ENCODE data around the gene HECW1. TPM values are rescaled to one million over a fixed set of nuclear protein-coding genes. Genes with fewer than 3 reads are reported as not detected.

Gene HECW1
- total RNA-seq, 3 donors from 2014 or later (not counting 1 experiment from before 2014, with no cell fraction given) = not detected

DNA sequence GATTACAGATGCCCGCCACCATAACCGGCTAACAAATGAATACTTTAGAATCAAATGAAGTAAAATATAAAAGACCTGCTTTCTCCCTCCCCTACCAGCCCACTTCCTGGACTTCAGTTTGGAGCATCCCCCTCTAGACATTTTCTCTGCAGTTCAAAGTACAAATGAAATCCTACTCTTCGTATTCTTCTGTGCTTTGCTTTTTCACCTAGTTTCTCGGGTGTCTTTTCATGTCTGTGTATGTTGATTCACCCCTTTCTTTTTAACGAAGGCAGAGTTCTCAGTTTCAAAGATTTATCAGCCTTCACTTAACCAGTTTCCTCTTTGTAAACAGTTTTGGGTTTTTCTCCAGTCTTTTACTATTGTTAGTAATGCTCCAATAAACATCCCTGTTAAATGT lies 324.6 kb downstream of the HECW1 start:
- Mint-ChIP-seq H3K4me3 (no peak overlapping the region), H3K27ac (no peak overlapping the region), H3K4me1 (no peaks in the 10 kb centered on the region), H3K27me3 (ENCODE audit: low read depth in 2 of 2) (peaks cover 2 to 7% of the 10 kb centered on the region in 2 donors), H3K9me3 (no peaks in the 10 kb centered on the region), H3K36me3 (no peaks in the 10 kb centered on the region)
- intact Hi-C loops (cut with micrococcal nuclease) = no loop called here
- Histone ChIP-seq H3K36me3 (ENCODE audit: control insufficient read depth, insufficient read depth, low read length) (no peaks in the 10 kb centered on the region), H3K27me3 (ENCODE audit: control insufficient read depth, insufficient read depth, low read length) (no peaks in the 10 kb centered on the region), H3K9me3 (ENCODE audit: control insufficient read depth, insufficient read depth, low read length) (no peaks in the 10 kb centered on the region), H3K4me3 (ENCODE audit: low read length) (no peak overlapping the region), H3K4me1 (ENCODE audit: control insufficient read depth, insufficient read depth, low read length) (no peaks in the 10 kb centered on the region), H3K27ac (ENCODE audit: low read length) (no peak overlapping the region)
- 76% methylated on average over 4 of the region's 5 CpGs for WGBS (ENCODE audit: insufficient coverage)
- DNase-seq (no peak), ATAC-seq (no peak)
- TF ChIP-seq, protein P1, sequence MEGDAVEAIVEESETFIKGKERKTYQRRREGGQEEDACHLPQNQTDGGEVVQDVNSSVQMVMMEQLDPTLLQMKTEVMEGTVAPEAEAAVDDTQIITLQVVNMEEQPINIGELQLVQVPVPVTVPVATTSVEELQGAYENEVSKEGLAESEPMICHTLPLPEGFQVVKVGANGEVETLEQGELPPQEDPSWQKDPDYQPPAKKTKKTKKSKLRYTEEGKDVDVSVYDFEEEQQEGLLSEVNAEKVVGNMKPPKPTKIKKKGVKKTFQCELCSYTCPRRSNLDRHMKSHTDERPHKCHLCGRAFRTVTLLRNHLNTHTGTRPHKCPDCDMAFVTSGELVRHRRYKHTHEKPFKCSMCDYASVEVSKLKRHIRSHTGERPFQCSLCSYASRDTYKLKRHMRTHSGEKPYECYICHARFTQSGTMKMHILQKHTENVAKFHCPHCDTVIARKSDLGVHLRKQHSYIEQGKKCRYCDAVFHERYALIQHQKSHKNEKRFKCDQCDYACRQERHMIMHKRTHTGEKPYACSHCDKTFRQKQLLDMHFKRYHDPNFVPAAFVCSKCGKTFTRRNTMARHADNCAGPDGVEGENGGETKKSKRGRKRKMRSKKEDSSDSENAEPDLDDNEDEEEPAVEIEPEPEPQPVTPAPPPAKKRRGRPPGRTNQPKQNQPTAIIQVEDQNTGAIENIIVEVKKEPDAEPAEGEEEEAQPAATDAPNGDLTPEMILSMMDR (IDR thresholded peaks at IDR 0.05) = no peak

DNA sequence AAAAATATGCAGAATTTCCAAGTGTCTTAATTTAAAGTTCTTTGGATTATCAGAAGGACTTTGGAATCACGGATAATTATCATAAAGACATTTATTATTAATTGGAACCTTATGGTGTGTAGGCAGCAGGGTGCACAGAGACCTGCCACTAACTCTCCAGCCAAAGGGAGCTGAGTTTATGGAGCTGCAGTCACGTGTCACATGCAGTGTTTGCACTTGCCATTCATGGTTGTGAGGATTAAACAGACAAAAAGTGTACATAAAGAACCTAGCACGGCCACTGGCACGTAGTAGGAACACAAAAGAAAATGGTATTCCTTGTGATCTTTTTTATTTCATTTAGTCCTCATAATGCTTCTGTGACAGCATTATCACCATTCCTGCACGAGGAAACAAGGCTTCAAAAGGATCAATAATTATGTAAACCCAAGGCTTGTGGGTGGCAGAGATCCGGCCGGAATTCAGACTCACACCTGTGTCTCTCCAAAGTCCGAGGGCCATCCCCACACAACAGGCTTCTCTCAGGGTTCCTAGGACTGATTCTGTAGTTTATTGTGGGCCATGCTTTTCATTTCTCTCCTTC lies 326.5 kb downstream of the HECW1 start:
- 89% methylated on average over 8 of the region's 8 CpGs for WGBS (ENCODE audit: insufficient coverage)

DNA sequence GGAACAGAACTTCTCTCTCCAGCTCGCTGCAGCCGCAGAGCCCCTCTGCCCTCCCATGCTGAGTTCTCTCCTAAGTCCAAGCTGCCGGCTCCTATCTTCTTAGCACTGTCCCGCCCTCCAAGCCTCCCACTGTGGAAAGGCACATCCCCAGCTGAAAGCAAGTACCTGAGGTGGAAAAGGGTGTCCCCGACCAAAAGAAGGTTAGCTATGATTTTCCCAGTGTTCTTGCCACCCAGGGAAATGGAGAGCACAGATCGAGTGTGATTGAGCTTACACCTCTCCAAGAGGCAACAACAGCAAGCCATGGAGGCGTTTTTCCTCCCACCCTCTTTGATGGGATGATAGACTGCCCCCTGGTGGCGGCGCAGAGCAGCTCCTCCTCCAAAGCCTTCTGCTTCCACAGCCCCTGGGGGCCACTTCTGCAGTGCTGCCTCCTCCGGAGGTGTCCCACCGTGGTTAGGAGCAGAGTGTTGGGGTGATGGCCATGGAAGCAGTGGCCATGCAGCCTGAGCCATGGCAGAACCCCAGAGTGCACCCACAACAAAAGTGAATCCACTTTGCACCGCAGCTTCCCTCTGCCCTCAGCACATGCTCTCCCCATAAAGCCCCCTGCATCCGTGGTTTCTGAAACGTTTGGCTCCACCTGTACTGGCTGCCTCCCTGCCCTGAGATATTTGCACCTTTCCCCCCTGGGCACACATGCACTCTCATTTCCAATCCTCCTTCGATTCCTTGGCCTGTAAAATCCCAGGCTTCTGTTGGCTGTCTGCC lies 327.4 kb downstream of the HECW1 start:
- Mint-ChIP-seq H3K27me3 (ENCODE audit: low read depth in 2 of 2) (peaks cover 8 to 16% of the 10 kb centered on the region in 2 donors), H3K27ac (no peak overlapping the region), H3K36me3 (no peaks in the 10 kb centered on the region), H3K4me1 (no peaks in the 10 kb centered on the region), H3K9me3 (no peaks in the 10 kb centered on the region), H3K4me3 (no peak overlapping the region)
- peak; percentile 44 to 75 (median 52) for ATAC-seq
- intact Hi-C loops (cut with micrococcal nuclease) = loop anchor here (5.0 kb wide), 1 partner anchor 1498 kb away; no protein-coding TSS in a partner anchor
- H3K36me3 ChIP-seq (ENCODE audit: control insufficient read depth, insufficient read depth, low read length) = no peaks in the 10 kb centered on the region
- peak; percentile 30 to 72 for DNase-seq
- WGBS (ENCODE audit: insufficient coverage) = 52% methylated on average over 15 of the region's 15 CpGs
- H3K4me1 ChIP-seq (ENCODE audit: control insufficient read depth, insufficient read depth, low read length) = no peaks in the 10 kb centered on the region
- TF ChIP-seq, protein P1 (IDR thresholded peaks at IDR 0.05) = peak; percentile 80
- no peak overlapping the region for H3K27ac ChIP-seq (ENCODE audit: low read length)
- H3K9me3 ChIP-seq (ENCODE audit: control insufficient read depth, insufficient read depth, low read length) = no peaks in the 10 kb centered on the region
- no peaks in the 10 kb centered on the region for H3K27me3 ChIP-seq (ENCODE audit: control insufficient read depth, insufficient read depth, low read length)
- no peak overlapping the region for H3K4me3 ChIP-seq (ENCODE audit: low read length)

More for the DNA sequence above, 326.5 kb downstream of the HECW1 start:
- ATAC-seq = no peak
- Mint-ChIP-seq H3K27me3 (ENCODE audit: low read depth in 2 of 2) (peaks cover 3 to 10% of the 10 kb centered on the region in 2 donors), H3K4me1 (no peaks in the 10 kb centered on the region), H3K27ac (no peak overlapping the region), H3K9me3 (no peaks in the 10 kb centered on the region), H3K36me3 (no peaks in the 10 kb centered on the region), H3K4me3 (no peak overlapping the region)
- no peak for DNase-seq
- intact Hi-C loops (cut with micrococcal nuclease) = no loop called here
- Histone ChIP-seq H3K27ac (ENCODE audit: low read length) (no peak overlapping the region), H3K4me3 (ENCODE audit: low read length) (no peak overlapping the region), H3K4me1 (ENCODE audit: control insufficient read depth, insufficient read depth, low read length) (no peaks in the 10 kb centered on the region), H3K36me3 (ENCODE audit: control insufficient read depth, insufficient read depth, low read length) (no peaks in the 10 kb centered on the region), H3K27me3 (ENCODE audit: control insufficient read depth, insufficient read depth, low read length) (no peaks in the 10 kb centered on the region), H3K9me3 (ENCODE audit: control insufficient read depth, insufficient read depth, low read length) (no peaks in the 10 kb centered on the region)
- TF ChIP-seq, protein P1 (IDR thresholded peaks at IDR 0.05) = no peak

Measured in natural killer cell (primary cell).